HFF-Myc (cell line): ENCODE results near the gene USP49.

Source experiments
- DNase-seq: peaks from one replicate; pipeline ENCODE4 v3.0.0-alpha.2; 2011; ENCODE audit warnings: low read depth; ENCODE audit errors: extremely low read depth
- H3K4me3 ChIP-seq: replicated peaks from 2 replicates; pipeline ENCODE4 v1.5.1; 2011; ENCODE audit warnings: low read depth, mild to moderate bottlenecking, control low read depth, low read length
- TF ChIP-seq, protein P1 (sequence below): IDR thresholded peaks from 2 replicates; pipeline ENCODE4 v1.5.1; 2012; ENCODE audit warnings: mild to moderate bottlenecking, low read depth, low read length, control low read depth; ENCODE audit errors: missing control alignments

USP49 gene

DNA sequence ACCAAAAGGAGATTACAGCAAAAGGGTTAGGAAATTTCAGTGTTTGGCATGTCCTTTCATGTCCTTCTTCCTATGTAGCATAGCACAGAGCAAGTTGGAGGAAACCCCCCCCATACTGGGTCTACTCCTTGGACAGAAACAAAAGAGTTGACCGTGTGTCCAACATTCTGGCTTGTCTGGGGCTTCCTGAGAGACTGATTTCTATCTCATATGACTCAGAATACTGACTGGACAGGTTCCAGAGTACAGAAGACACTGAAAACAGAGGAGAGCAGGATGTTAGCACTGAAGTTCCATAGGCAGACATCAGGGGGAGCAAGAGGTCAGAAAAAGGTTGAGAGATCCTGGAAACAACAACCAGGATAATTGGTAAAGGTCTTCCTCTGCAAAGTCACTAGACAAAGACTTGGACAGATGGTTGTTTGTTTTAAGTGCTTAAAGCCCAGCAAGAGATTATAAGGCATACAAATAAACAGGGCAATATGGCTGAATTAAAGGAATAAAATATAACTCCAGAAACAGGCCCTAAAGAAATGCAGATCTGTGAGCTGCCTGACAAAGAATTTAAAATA is 48.4 kb downstream of the USP49 start:
- DNase-seq, result peak; percentile 95
- no peak overlapping the region for H3K4me3 ChIP-seq
- TF ChIP-seq, protein P1, sequence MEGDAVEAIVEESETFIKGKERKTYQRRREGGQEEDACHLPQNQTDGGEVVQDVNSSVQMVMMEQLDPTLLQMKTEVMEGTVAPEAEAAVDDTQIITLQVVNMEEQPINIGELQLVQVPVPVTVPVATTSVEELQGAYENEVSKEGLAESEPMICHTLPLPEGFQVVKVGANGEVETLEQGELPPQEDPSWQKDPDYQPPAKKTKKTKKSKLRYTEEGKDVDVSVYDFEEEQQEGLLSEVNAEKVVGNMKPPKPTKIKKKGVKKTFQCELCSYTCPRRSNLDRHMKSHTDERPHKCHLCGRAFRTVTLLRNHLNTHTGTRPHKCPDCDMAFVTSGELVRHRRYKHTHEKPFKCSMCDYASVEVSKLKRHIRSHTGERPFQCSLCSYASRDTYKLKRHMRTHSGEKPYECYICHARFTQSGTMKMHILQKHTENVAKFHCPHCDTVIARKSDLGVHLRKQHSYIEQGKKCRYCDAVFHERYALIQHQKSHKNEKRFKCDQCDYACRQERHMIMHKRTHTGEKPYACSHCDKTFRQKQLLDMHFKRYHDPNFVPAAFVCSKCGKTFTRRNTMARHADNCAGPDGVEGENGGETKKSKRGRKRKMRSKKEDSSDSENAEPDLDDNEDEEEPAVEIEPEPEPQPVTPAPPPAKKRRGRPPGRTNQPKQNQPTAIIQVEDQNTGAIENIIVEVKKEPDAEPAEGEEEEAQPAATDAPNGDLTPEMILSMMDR, result peak; percentile 87

DNA sequence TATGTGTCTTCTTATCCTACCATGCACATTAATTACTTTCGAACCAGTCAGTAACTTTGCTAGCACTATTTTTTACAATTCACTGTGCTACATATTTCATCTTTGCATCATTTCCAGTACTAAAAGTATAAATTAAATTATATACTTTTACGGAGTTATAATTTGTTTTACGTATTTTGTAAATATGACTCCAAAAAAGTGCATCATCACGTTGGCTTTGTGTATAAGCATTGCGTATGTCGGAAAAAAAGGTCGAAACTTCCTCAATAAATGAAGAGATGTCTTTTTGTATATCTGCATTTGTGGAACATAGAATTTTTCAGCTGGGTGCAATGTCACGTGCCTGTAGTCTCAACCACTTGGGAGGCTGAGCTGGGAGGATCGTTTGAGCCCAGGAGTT is 52.0 kb downstream of the USP49 start:
- H3K4me3 ChIP-seq, result no peak overlapping the region
- no peak for DNase-seq
- TF ChIP-seq, protein P1, result no peak

DNA sequence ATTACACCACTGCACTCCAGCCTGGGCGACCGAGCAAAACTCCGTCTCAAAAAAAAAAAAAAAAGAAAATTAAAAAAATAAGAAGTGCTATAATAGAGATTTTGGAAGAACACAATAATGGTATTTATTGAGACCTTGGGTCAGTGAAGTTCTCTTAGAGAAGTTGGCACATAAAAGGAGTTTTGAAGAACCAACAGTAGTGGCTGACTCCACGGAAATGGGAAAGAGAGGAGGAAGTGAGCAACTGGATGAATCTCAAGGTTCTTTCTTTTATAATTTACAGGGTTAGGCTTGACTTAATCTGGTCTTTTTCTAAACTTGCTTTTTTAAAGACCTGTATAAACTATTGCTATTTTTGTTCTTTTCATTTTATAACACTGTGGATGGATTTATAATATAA is 54.8 kb downstream of the USP49 start:
- no peak overlapping the region for H3K4me3 ChIP-seq
- DNase-seq, result no peak
- TF ChIP-seq, protein P1, result no peak

DNA sequence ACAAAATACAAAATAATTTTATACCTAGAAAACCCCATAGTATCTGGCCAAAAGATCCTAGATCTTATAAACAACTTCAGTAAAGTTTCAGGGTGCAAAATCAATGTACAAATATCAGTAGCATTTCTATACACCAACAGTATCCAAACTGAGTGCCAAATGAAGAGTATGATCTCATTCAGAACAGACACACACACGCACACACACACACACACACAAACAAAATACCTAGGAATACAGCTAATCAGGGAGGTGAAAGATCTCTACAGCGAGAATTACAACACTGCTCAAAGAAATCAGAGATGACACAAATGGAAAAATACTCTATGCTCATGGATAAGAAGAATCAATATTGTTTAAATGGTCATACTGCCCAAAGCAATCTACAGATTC is 58.5 kb downstream of the USP49 start:
- TF ChIP-seq, protein P1, result no peak
- DNase-seq, result no peak
- H3K4me3 ChIP-seq, result no peak overlapping the region

DNA sequence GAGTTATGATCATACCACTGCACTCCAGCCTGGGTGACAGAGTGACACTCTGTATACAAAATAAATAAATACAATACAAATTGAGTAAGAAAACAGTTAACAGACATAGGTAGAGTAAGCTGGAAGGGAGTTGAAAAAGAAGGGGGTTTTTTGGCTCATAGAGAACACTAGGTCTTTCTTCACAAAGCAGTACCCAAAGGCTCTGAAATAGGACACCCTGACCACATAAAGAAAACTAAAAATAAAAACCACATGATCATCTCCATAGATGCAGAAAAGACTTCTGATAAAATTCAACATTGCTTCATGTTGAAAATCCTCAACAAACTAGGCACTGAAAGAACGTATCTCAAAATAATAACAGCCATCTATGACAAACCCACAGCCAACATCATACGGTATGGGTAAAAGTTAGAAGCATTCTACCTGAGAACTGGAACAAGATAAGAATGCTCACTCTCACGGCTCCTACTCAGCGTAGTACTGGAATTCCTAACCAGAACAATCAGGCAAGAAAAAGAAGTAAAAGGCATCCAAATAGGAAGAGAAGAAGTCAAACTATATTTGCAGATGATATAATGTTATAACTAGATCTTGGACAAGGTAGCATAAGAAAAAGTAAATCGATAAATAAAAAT is 59.0 kb downstream of the USP49 start:
- TF ChIP-seq, protein P1, result no peak
- no peak for DNase-seq
- no peak overlapping the region for H3K4me3 ChIP-seq

DNA sequence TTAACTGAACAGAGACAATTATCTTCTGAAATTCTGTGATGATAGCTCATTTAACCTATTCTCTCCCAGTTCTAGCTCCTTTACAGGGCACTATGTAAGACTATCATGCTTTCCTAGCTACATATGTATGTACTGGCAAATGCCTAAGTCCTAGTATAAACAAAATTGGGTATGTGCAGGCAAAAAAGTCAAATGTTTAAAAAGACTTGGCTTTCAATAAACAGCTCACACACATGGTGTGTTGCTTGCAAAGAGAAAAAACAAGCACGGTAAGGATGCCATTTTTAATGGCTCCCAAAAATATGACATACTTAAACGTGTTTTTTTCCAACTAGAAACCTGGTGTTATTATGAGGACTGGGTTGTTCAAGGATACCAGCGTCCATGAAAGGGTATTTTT is 62.9 kb downstream of the USP49 start:
- no peak for DNase-seq
- TF ChIP-seq, protein P1, result no peak

More for the DNA sequence above, 62.9 kb downstream of the USP49 start:
- H3K4me3 ChIP-seq, result no peak overlapping the region
